ENCODE data around the gene ACTRT2.

GRCh38 chr1:3029481-3029961 lies 8.3 kb downstream of the ACTRT2 start:
- no peak for TF ChIP-seq CTCF (IDR thresholded peaks at IDR 0.05)
- no peak for TF ChIP-seq EP300 (IDR thresholded peaks at IDR 0.05)
- TF ChIP-seq POLR2AphosphoS5 (IDR thresholded peaks at IDR 0.05): no peak

Data from sigmoid colon (tissue), 4 donors.